Stimulated activated CD4-positive, alpha-beta T cell treated with anti-CD3 and anti-CD28 coated beads, TNF-alpha, amount 100 ng/mL, for 48 hours (primary cell): ENCODE measurements around the gene CELA2A.
"Not testable (repeated sequence)": the region's sequence is repeated elsewhere in the genome, so short reads cannot be mapped to it uniquely, and the experiment has no call there.

Experiments used
- DNase-seq, 3 donors: peaks; one replicate each; pipeline ENCODE4 v3.0.0-alpha.2; 2020; ENCODE audit warnings: low read depth in 3 of 3

Gene CELA2A

DNA sequence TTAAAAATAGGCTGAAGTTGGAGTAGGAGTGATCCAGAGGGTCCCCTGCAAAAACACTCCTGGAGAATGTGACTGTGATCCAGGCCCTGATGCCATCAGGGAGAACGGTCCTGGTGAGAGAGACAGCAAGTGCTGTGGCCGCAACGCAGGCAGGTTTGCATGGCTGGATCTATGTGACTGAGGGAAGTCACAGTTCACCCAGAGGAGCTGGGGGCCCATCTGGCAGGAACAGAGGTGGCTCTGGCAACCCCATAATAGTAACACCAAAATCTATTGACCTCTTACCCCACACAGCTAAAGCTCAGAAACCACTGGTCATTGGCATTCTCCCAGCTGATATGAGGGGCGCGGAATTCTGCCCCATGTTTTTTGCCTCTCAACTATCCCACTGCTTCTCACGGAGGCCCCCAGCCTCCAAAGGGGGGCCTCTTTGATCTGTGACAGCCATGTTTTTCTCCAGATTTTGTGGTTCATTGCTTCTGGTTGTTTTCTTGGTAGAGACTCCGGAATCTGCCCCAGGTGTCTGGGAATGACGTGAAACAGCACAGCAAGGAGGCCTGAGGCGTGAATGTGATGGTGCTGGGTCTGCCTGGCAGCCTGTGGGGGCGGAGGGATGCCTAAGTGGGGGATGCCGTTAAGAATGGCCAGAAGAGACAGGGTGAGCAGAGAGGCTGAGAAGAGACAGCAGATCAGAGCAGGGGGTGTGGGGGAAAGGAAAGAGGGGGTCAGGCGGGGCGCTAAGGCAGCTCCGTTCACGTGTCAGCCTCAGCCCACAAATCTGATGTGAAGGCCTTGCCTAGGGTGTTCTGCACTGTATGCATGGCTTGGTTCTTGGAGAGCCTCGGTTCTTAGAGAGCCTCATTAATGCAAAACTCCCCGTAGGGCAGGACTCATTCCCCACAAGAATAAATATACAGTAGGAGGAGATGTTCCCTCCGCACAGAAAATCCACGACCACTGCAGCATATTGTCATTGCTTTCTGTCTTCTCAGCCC lies 43.9 kb downstream of the CELA2A start:
- DNase-seq: no peak

DNA sequence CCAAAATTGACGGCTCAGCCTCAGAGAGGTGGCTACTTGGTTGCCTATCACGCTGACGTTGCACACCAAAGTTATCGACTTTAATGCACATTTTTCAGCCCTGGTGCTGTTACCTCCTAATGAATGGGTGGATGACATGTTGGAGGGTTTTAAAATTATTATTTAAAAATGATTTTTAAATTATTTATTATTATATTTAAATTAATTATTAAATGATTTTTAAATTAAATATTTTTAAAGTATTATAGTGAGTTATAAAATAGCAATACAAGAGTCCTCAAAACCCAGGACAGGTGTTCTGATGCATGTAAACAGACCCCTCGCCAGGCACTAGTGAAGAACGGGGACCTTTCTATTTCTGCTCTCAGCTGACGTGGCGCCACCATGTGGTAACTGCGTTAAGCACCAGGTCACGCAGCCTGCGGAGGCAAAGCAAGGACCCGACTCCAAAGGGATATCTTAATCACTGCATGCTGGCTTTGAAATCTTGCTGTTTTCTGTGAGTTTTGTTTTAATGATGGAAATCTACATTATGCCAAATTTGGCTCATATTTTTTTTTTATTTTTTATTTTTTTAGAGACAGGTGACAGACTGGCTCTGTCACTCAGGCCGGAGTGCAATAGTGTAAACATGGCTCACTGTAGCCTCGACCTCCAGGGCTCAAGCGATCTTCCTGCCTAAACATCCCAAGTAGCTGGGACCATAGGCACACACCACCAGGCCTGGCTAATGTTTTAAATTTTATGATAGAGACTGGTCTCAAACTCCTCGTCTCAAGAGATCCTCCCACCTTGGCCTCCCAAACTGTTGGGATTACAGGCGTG lies 44.9 kb downstream of the CELA2A start:
- DNase-seq: peak; percentile 24 to 48 (median 44)

GRCh38 chr1:15504436-15504835 lies 47.9 kb downstream of the CELA2A start:
- DNase-seq: no peak

DNA sequence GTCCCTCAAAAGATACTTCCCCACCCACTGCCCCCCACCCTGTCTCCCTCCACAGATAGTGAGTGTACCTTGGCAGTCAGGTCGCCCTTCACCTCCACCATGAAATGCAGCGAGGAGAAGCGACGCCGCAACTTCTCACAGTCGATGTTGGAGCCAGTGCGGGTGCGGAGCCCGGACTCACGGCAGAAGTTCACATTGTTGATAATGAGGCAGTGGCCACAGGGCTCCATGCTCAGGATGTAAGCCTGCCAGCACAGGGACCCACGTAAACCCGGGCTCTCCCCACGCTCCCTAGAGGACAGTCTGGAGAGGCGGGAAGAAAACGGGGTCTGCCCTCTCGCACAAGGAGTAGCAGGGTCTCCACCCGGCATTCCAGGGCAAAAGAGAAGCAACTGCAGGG lies 50.3 kb downstream of the CELA2A start:
- no peak for DNase-seq

- no peak for DNase-seq
Observed at GRCh38 chr1:15507278-15507677, 50.7 kb downstream of the CELA2A start.

GRCh38 chr1:15508700-15509487 lies 52.4 kb downstream of the CELA2A start:
- DNase-seq: no peak

DNA sequence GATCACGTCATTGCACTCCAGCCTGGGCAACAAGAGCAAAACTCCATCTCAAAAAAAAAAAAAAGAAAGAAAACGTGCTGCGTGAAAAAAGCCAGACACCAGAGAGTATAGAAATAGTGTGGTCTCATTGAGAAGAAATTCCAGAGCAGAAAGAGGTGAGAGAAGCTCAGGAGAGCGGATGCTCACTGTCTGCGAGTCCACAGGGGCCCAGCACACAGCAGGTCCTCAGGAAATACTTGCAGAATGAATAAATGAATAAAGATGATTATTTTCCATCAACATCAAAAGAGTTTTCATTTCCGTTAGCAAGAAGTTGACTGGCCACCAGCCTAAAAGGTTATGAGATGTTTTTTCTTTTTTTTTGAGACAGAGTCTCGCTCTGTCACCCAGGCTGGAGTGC lies 53.1 kb downstream of the CELA2A start:
- DNase-seq: no peak

- no peak for DNase-seq
Observed at GRCh38 chr1:15510611-15511405, 54.3 kb downstream of the CELA2A start.

- no peak for DNase-seq
Observed at GRCh38 chr1:15513192-15513591, 56.7 kb downstream of the CELA2A start.

- no peak for DNase-seq
Observed at GRCh38 chr1:15513919-15514318, 57.4 kb downstream of the CELA2A start.

GRCh38 chr1:15514557-15514956 lies 58.0 kb downstream of the CELA2A start:
- not testable (repeated sequence) for DNase-seq

- no peak for DNase-seq
Observed at GRCh38 chr1:15515022-15515663, 58.6 kb downstream of the CELA2A start.

DNA sequence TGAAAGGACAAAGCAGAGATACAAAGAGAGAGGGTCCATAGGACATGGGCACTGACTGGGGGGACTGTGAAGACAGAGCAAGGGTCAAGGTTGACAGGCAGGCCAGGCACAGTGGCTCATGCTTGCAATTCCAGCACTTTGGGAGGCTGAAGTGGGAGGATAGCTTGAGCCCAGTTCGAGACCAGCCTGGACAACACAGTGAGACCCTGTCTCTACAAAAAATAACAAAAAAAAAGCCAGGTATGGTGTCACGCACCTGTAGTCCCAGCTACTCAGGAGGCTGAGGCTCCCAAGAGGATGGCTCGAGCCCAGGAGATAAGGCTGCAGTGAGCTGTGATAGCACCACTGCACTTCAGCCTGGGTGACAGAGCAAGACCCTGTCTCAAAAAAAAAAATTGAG lies 63.1 kb downstream of the CELA2A start:
- DNase-seq: no peak

GRCh38 chr1:15521206-15521906 lies 64.8 kb downstream of the CELA2A start:
- DNase-seq: not testable (repeated sequence)
